IMR-90 (cell line): ENCODE data around the gene PKN3. TPM values are rescaled to one million over a fixed set of nuclear protein-coding genes. Genes with fewer than 3 reads are reported as not detected.

Source experiments
- ATAC-seq: fragments of 200-7000 bp; cut with Tn5 transposase; 2 replicates; pipeline ENCODE4 v1.9.1; 2020; ENCODE audit warnings: low read depth, mild to moderate bottlenecking, moderate library complexity
- BruUV-seq: library from RNA; stranded (reverse); fragments of 400-500 nt; replicated peaks from 2 replicates; lab custom pipeline; 2021; lab: Mats Ljungman, UMichigan
- CTCF ChIA-PET: fragments of 300-600 bp; formaldehyde crosslinking; extraction: SDS; loops from one replicate; lab custom pipeline; 2021; ENCODE audit warnings: antibody characterized with exemption; lab: Yijun Ruan, JAX
- POLR2A ChIA-PET: fragments of 300-600 bp; sonication (Branson Sonifier 250); formaldehyde crosslinking; loops from one replicate; lab custom pipeline; 2022; ENCODE audit warnings: antibody characterized with exemption; ENCODE audit not compliant: unreplicated experiment; lab: Charles Lee
- DNase-seq: peaks from one replicate; pipeline ENCODE4 v3.0.0; 2013
- H2AFZ ChIP-seq: replicated peaks from 2 replicates; pipeline ENCODE3; 2013; ENCODE audit warnings: low read length, mild to moderate bottlenecking; ENCODE audit not compliant: poor library complexity
- H2AK5ac ChIP-seq: 2 replicates; pipeline ENCODE4 v1.6.1; 2013; ENCODE audit warnings: low read depth, low read length, inconsistent platforms
- H2AK9ac ChIP-seq: replicated peaks from 2 replicates; pipeline ENCODE3; 2013; ENCODE audit warnings: mild to moderate bottlenecking, low read depth, low read length, moderate library complexity; ENCODE audit not compliant: poor library complexity
- H2BK120ac ChIP-seq: 2 replicates; pipeline ENCODE4 v1.6.1; 2013; ENCODE audit warnings: low read depth, low read length, inconsistent platforms
- H2BK15ac ChIP-seq: 3 replicates; pipeline ENCODE4 v1.6.1; 2013; ENCODE audit warnings: low read depth, low read length, inconsistent platforms
- H2BK20ac ChIP-seq: 2 replicates; pipeline ENCODE4 v1.6.1; 2013; ENCODE audit warnings: low read depth, mild to moderate bottlenecking, inconsistent platforms, low read length, moderate library complexity
- H2BK5ac ChIP-seq: 2 replicates; pipeline ENCODE4 v1.6.1; 2013; ENCODE audit warnings: mild to moderate bottlenecking, low read depth, low read length, inconsistent platforms; ENCODE audit not compliant: poor library complexity, severe bottlenecking
- H3K14ac ChIP-seq: replicated peaks from 2 replicates; pipeline ENCODE4 v1.6.1; 2013; ENCODE audit warnings: low read depth, low read length, inconsistent platforms
- H3K18ac ChIP-seq: 2 replicates; pipeline ENCODE4 v1.6.1; 2013; ENCODE audit warnings: low read depth, low read length, control low read depth
- H3K23ac ChIP-seq: 2 replicates; pipeline ENCODE4 v1.6.1; 2013; ENCODE audit warnings: low read depth, low read length, inconsistent platforms
- H3K27ac ChIP-seq: 2 replicates; pipeline ENCODE4 v1.5.1; 2013; ENCODE audit warnings: mild to moderate bottlenecking, control low read depth, low read length; ENCODE audit not compliant: insufficient read depth
- H3K27me3 ChIP-seq: 2 replicates; pipeline ENCODE4 v1.6.1; 2013; ENCODE audit warnings: low read length; ENCODE audit not compliant: control insufficient read depth, insufficient read depth
- H3K36me3 ChIP-seq: 2 replicates; pipeline ENCODE4 v1.6.1; 2013; ENCODE audit warnings: low read length, mixed read lengths; ENCODE audit not compliant: control insufficient read depth, insufficient read depth
- H3K4ac ChIP-seq: 2 replicates; pipeline ENCODE4 v1.6.1; 2013; ENCODE audit warnings: low read depth, low read length, inconsistent platforms
- H3K4me1 ChIP-seq: 2 replicates; pipeline ENCODE4 v1.6.1; 2013; ENCODE audit warnings: low read length, mixed read lengths; ENCODE audit not compliant: control insufficient read depth, insufficient read depth
- H3K4me2 ChIP-seq: 2 replicates; pipeline ENCODE4 v1.6.1; 2013; ENCODE audit warnings: low read depth, mild to moderate bottlenecking, control low read depth, low read length, moderate library complexity
- H3K4me3 ChIP-seq: 2 replicates; pipeline ENCODE4 v1.5.1; 2013; ENCODE audit warnings: low read depth, mild to moderate bottlenecking, control low read depth, low read length, moderate library complexity; ENCODE audit not compliant: insufficient read depth
- H3K56ac ChIP-seq: 2 replicates; pipeline ENCODE4 v1.6.1; 2013; ENCODE audit warnings: low read length, inconsistent platforms; ENCODE audit not compliant: insufficient read depth; ENCODE audit errors: extremely low read depth
- H3K79me1 ChIP-seq, 2 experiments: 2 replicates each; pipeline ENCODE4 v1.6.1; 2013; ENCODE audit warnings: low read length in 2 of 2, inconsistent platforms in 1 of 2, low read depth in 1 of 2
- H3K9ac ChIP-seq: 2 replicates; pipeline ENCODE4 v1.6.1; 2013; ENCODE audit warnings: low read depth, low read length, control low read depth
- H3K9me1 ChIP-seq: 2 replicates; pipeline ENCODE4 v1.6.1; 2013; ENCODE audit warnings: low read length, inconsistent platforms; ENCODE audit not compliant: insufficient read depth
- H3K9me3 ChIP-seq: 2 replicates; pipeline ENCODE4 v1.6.1; 2013; ENCODE audit warnings: low read length; ENCODE audit not compliant: control insufficient read depth, insufficient read depth
- H4K20me1 ChIP-seq: 2 replicates; pipeline ENCODE4 v1.6.1; 2013; ENCODE audit warnings: low read length, inconsistent platforms; ENCODE audit not compliant: insufficient read depth
- H4K5ac ChIP-seq: 2 replicates; pipeline ENCODE4 v1.6.1; 2013; ENCODE audit warnings: mild to moderate bottlenecking, low read depth, low read length, control low read depth
- H4K8ac ChIP-seq, 2 experiments: 2 replicates each; pipeline ENCODE4 v1.6.1; 2013; ENCODE audit warnings: low read depth in 2 of 2, low read length in 2 of 2, control low read depth in 1 of 2, inconsistent platforms in 1 of 2
- H4K91ac ChIP-seq: 2 replicates; pipeline ENCODE4 v1.6.1; 2013; ENCODE audit warnings: low read depth, low read length, inconsistent platforms; ENCODE audit not compliant: insufficient read depth
- FOS ChIP-seq: fragments of 150-350 bp; IDR thresholded peaks from 2 replicates; pipeline ENCODE4 v1.6.1; 2016; ENCODE audit warnings: low read depth, low read length
- MAZ ChIP-seq: IDR thresholded peaks from 2 replicates; pipeline ENCODE4 v1.6.1; 2012; ENCODE audit warnings: low read depth, mild to moderate bottlenecking, low read length, improper control_type of control experiment, moderate library complexity, borderline replicate concordance
- SMC3 ChIP-seq: fragments of 150-350 bp; IDR thresholded peaks from 2 replicates; pipeline ENCODE4 v1.6.1; 2016; ENCODE audit warnings: low read depth, mild to moderate bottlenecking, antibody characterized with exemption, low read length, moderate library complexity
- WGBS, 2 experiments: methylation state at CpG; one replicate each; pipeline versions ENCODE4 v1.1.5 to v1.1.7; 2013; ENCODE audit warnings: missing lambda C conversion rate in 2 of 2; ENCODE audit not compliant: insufficient read length in 1 of 2; ENCODE audit errors: extremely low coverage in 2 of 2; 5-methylcytosine and 5-hydroxymethylcytosine counted together
- dilution Hi-C: fragments of 300-500 bp; cut with HindIII; formaldehyde crosslinking; loops from one replicate; pipeline ENCODE4 v1.14.3; 2018; ENCODE audit warnings: low sequenced_read_pairs; ENCODE audit not compliant: unreplicated experiment
- in situ Hi-C: fragments of 300-500 bp; cut with MboI; formaldehyde crosslinking; loops from 3 replicates; pipeline ENCODE4 v1.14.3; 2019; ENCODE audit warnings: low sequenced_read_pairs, inconsistent platforms, mixed read lengths
- intact Hi-C: fragments of 100-400 bp; cut with micrococcal nuclease; formaldehyde crosslinking; loops from 2 replicates; pipeline ENCODE4 v1.10.0; 2022
- polyA plus RNA-seq, 3 experiments: library from polyadenylated mRNA; depleted of rRNA; stranded (reverse); fragments of >200 nt; gene quantifications; 2 replicates each; pipeline ENCODE4 v1.2.3, GENCODE V29; 2012; ENCODE audit warnings: low replicate concordance in 1 of 3
- total RNA-seq: library from RNA; depleted of rRNA; stranded (reverse); fragments of >200 nt; gene quantifications from 2 replicates; pipeline ENCODE4 v1.2.3, GENCODE V29; 2012

Gene PKN3
- total and polyA plus RNA-seq, 2 of the 4 experiments (the other 2 are of a cell fraction), result 1.6 to 3.8 TPM

DNA sequence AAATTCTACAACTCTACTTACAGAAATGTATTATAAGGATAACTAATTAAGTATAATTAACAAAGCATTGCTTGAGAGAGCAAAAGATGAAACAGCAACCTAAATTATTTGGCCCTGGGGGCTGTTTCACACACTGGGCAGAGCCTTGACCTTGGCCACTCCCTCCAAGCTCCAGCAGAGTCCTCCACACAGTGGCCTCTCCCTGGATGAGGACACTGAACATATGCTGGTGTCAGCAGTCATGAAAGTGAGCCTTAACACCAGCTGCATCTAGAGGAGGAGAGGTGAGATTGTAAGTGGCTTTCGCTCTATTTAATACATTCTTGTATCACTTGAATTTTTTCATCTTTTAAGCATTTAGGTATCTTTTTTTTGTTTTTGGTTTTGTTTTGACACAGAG is 44.9 kb downstream of the PKN3 start:
- dilution Hi-C loops, result no loop called here
- Histone ChIP-seq H3K18ac (no peak overlapping the region), H4K8ac (no peak overlapping the region), H4K91ac (no peak overlapping the region), H2AK9ac (no peak overlapping the region), H3K4me2 (no peak overlapping the region), H2BK120ac (no peak overlapping the region), H2AK5ac (no peak overlapping the region), H2AFZ (no peak overlapping the region), H2BK5ac (no peak overlapping the region), H3K79me1 (no peaks in the 10 kb centered on the region), H3K4ac (no peak overlapping the region), H4K20me1 (no peaks in the 10 kb centered on the region), H3K9me1 (0 out of 2 replicates have a peak, but pooled peaks cover 2% of the 10 kb centered on the region), H3K27me3 (no peaks in the 10 kb centered on the region), H3K23ac (no peak overlapping the region), H3K4me3 (no peak overlapping the region), H3K9me3 (no peaks in the 10 kb centered on the region), H3K14ac (no peak overlapping the region), H3K4me1 (no peaks in the 10 kb centered on the region), H2BK15ac (no peak overlapping the region), H3K9ac (no peak overlapping the region), H3K36me3 (peaks cover 27% of the 10 kb centered on the region), H3K27ac (no peak overlapping the region), H2BK20ac (no peak overlapping the region), H4K5ac (no peak overlapping the region), H3K56ac (no peak overlapping the region)
- in situ Hi-C loops, result no loop called here
- BruUV-seq, result no TSS peak
- TF ChIP-seq FOS, result no peak
- no peak for TF ChIP-seq SMC3
- no peak for TF ChIP-seq MAZ
- ChIA-PET CTCF (interaction anchor here (0.8 kb wide), 1 partner anchor 14 kb away, joined by 3 read pairs; no protein-coding TSS in a partner anchor), POLR2A (no interaction called here)
- DNase-seq, result no peak
- intact Hi-C loops, result no loop called here
- ATAC-seq, result no peak
- WGBS, 2 experiments, result no CpG with 5 or more reads among the region's 1 CpG
